ENCODE results near the gene CEP70.

DNA sequence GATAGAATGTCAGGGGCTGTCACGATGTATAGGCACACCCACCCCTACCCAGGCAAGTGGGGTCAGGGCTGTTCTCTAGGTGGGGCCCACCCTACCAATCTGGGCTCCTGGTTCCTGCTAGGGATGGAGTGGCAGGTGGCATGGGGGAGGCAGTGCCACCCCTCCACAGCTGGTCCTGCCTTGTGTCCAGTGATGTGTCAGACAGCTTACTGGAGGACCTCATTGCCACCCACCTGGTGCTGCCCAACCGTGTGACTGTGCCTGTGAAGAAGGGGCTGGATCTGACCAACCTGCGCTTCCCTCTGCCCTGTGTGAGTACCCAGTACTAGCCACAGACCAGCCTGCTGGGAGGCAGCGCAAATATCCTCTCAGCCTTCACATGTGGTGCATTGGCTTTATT is 132.2 kb downstream of the CEP70 start:
- no peak for TF ChIP-seq CTCF (IDR thresholded peaks at IDR 0.05; ENCODE audit: insufficient read depth, low read depth, low read length)
- no peak for TF ChIP-seq EZH2 (IDR thresholded peaks at IDR 0.05; ENCODE audit: insufficient read depth, low read length)
